AG09309 (cell line): ENCODE results near the gene ABCA13.

Experiments used
- DNase-seq: peaks from one replicate; pipeline ENCODE4 v3.0.0-alpha.2; 2010; ENCODE audit warnings: low read depth
- H3K4me3 ChIP-seq: 2 replicates; pipeline ENCODE4 v1.5.1; 2011; ENCODE audit warnings: mild to moderate bottlenecking, low read depth, low read length, moderate library complexity; ENCODE audit not compliant: control insufficient read depth
- TF ChIP-seq, protein P1 (sequence below): IDR thresholded peaks from 2 replicates; pipeline ENCODE4 v1.5.1; 2011; ENCODE audit warnings: mild to moderate bottlenecking, low read depth, low read length, inconsistent platforms; ENCODE audit not compliant: insufficient read depth, control insufficient read depth; ENCODE audit errors: missing control alignments

The ABCA13 gene

DNA sequence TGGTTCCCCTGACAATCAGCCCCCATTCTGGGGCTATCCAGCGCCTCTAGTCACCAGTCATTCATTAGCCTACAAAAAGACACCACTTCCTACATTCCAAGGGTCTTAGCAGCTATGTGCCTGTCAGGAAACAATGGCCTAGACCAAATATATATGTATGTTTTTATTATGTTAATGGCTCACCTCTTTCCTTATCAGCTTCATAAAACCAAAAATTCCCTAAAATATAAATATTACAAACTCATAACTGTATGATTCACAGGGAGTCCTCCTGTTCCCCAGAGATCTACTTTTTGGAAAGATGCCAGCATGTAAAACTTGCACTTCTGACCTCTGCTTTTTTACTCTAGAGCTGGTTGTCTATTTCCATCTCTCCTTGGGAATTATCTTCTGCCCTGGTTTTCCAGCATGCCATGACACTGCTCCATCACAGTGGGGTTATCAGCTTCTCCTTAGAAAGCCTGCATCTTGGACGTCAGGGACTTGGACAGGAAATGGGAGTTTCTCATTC lies 79.2 kb downstream of the ABCA13 start:
- TF ChIP-seq, protein P1, sequence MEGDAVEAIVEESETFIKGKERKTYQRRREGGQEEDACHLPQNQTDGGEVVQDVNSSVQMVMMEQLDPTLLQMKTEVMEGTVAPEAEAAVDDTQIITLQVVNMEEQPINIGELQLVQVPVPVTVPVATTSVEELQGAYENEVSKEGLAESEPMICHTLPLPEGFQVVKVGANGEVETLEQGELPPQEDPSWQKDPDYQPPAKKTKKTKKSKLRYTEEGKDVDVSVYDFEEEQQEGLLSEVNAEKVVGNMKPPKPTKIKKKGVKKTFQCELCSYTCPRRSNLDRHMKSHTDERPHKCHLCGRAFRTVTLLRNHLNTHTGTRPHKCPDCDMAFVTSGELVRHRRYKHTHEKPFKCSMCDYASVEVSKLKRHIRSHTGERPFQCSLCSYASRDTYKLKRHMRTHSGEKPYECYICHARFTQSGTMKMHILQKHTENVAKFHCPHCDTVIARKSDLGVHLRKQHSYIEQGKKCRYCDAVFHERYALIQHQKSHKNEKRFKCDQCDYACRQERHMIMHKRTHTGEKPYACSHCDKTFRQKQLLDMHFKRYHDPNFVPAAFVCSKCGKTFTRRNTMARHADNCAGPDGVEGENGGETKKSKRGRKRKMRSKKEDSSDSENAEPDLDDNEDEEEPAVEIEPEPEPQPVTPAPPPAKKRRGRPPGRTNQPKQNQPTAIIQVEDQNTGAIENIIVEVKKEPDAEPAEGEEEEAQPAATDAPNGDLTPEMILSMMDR, result no peak
- H3K4me3 ChIP-seq, result no peak overlapping the region
- DNase-seq, result no peak

DNA sequence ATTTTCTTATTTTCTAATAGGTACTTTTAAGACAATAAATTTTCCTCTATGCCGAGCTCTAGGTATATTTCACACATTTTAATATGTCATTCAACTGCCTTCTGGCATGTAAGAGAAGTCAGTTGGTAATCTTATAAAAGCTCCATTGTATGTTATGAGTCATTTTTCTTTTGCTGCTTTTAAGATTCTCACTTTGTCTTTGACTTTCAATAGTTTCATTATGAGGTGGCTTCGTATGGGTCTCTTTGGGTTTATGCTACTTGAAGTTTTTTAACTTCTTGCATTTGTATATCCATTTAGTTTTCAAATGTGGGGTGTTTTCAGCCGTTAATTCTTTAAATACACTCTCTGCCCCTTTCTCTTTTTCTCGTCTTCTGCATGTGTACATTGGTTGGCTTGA lies 80.5 kb downstream of the ABCA13 start:
- TF ChIP-seq, protein P1, result no peak
- DNase-seq, result no peak
- H3K4me3 ChIP-seq, result no peak overlapping the region

DNA sequence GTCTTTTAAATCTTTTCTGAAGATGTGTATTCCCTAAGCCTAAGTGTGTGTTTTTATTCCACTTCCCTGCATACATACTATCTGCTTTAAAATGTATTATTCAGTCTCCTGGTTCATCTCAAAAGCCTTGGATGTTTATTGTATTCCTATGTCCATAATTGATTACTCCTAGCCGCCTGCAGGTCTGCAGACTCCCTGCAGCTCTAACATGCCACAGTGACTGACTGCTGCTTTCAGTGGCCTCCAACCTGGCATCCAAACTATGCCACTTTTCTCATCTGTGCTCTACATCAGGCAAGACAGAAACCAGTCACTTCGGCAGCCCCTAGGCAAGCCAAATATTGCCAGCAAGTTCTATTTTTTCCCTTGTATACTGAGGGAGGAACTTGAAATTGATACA lies 81.7 kb downstream of the ABCA13 start:
- no peak for DNase-seq
- no peak overlapping the region for H3K4me3 ChIP-seq
- TF ChIP-seq, protein P1, result no peak

DNA sequence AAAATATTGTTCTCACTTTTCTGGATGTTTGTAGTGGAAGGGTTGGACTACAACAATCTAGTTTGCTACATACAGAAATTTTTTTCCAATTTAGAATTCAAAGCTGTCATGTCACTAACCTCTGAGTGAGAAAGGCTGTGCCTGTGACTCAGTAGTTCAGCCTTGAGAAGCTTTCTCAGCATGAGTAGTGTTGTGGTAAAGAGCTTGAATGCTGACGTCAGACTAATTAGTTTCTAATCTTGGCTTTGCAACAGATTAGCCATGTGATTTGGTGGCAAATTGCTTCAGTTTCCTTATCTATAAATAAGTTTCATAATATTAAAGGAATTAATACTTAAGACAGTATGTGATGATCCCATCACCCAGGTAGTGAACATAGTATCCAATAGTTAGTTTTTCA lies 83.8 kb downstream of the ABCA13 start:
- H3K4me3 ChIP-seq, result no peak overlapping the region
- DNase-seq, result no peak
- TF ChIP-seq, protein P1, result no peak

DNA sequence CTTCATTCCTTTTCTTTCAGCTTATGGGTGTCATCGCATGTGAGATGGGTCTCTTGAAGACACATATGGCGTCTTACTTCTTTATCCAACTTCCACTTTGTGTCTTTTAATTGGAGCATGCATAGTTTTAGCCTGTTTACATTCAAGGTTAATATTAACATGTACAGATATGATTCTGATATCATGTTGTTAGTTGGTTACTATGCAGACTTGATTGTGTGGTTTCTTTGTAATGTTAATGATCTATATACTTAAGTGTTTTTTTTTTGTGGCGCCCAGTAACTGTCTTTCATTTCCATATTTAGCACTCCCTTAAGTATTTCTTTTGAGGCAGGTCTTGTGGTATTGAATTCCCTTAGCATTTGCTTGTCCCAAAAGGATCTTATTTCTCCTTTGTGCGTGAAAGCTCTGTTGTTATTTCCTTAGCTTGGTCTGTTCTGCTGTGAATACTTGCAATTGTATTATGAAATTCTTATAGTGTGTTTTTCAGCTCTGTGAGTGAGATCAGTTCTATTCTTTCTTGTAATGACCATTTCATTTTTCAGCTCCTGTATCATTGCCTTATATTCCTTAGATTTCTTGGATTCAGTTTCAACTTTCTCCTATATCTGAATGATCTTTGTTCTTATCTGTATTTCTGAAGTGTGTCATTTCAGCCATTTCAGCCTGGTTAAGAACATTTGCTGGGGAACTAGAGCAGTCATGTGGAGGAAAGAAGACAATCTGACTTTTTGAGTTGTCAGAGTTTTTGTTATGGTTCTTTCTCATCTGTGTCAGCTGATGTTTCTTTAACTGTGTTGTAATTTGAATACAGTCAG lies 88.4 kb downstream of the ABCA13 start:
- TF ChIP-seq, protein P1, result no peak
- H3K4me3 ChIP-seq, result no peak overlapping the region
- no peak for DNase-seq

DNA sequence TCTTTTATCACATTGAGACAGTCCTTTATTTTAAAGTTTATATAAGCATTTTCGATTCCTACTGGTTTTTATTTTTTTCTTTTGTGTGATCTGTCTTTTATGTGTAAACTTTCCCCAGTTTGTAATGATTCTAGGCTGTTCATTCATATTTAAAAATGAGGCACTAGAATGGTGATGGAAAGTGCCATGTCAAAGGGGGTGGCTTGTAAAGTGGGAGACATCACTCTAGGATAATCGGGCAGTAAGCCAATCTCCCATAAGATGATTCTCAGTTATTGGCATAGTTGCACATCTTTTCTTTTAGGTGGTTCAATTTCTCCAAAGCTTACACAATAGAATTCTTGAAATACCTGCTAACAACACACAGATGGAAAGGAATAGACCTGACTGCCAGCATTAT lies 90.4 kb downstream of the ABCA13 start:
- TF ChIP-seq, protein P1, result no peak
- no peak overlapping the region for H3K4me3 ChIP-seq
- DNase-seq, result no peak
